ENCODE results near the gene FATE1.
"Not testable (repeated sequence)": the region's sequence is repeated elsewhere in the genome, so short reads cannot be mapped to it uniquely, and the experiment has no call there.

FATE1 gene

GRCh38 chrX:151715752-151716151 lies at the start of gene FATE1:
Gene FATE1, plus strand, starts transcription at chrX:151716035. Its CDS starts 85 bp downstream, at chrX:151716120.
- no peak for DNase-seq (ENCODE audit: low read depth in 2 of 2, low spot score in 1 of 2)

GRCh38 chrX:151675121-151675746 lies 40.6 kb upstream of the FATE1 start:
- DNase-seq (ENCODE audit: low read depth in 2 of 2, low spot score in 1 of 2), result no peak

- no peak for DNase-seq (ENCODE audit: low read depth in 2 of 2, low spot score in 1 of 2)
Observed at GRCh38 chrX:151676196-151676595, 39.6 kb upstream of the FATE1 start.

- no peak for DNase-seq (ENCODE audit: low read depth in 2 of 2, low spot score in 1 of 2)
Observed at GRCh38 chrX:151679798-151680402, 35.9 kb upstream of the FATE1 start.

- DNase-seq (ENCODE audit: low read depth in 2 of 2, low spot score in 1 of 2), result peak; percentile 7 to 12
Observed at GRCh38 chrX:151680805-151681204, 35.0 kb upstream of the FATE1 start.

GRCh38 chrX:151687635-151688034 lies 28.2 kb upstream of the FATE1 start:
- no peak for DNase-seq (ENCODE audit: low read depth in 2 of 2, low spot score in 1 of 2)

- no peak for DNase-seq (ENCODE audit: low read depth in 2 of 2, low spot score in 1 of 2)
Observed at GRCh38 chrX:151688695-151689094, 27.1 kb upstream of the FATE1 start.

GRCh38 chrX:151692825-151693224 lies 23.0 kb upstream of the FATE1 start:
- DNase-seq (ENCODE audit: low read depth in 2 of 2, low spot score in 1 of 2), result no peak

- no peak for DNase-seq (ENCODE audit: low read depth in 2 of 2, low spot score in 1 of 2)
Observed at GRCh38 chrX:151694121-151694520, 21.7 kb upstream of the FATE1 start.

- DNase-seq (ENCODE audit: low read depth in 2 of 2, low spot score in 1 of 2), result no peak
Observed at GRCh38 chrX:151694661-151695582, 20.9 kb upstream of the FATE1 start, which contains the start of gene PRRG3. Gene PRRG3, plus strand, starts transcription at chrX:151695458. Its CDS starts 3,357 bp downstream, at chrX:151698815.

GRCh38 chrX:151695583-151696340 lies 20.1 kb upstream of the FATE1 start:
- DNase-seq (ENCODE audit: low read depth in 2 of 2, low spot score in 1 of 2), result no peak

- DNase-seq (ENCODE audit: low read depth in 2 of 2, low spot score in 1 of 2), result not testable (repeated sequence)
Observed at GRCh38 chrX:151697082-151697481, 18.8 kb upstream of the FATE1 start.

GRCh38 chrX:151697522-151697921 lies 18.3 kb upstream of the FATE1 start:
- DNase-seq (ENCODE audit: low read depth in 2 of 2, low spot score in 1 of 2), result no peak

GRCh38 chrX:151698485-151698884 lies 17.4 kb upstream of the FATE1 start:
- no peak for DNase-seq (ENCODE audit: low read depth in 2 of 2, low spot score in 1 of 2)

- DNase-seq (ENCODE audit: low read depth in 2 of 2, low spot score in 1 of 2), result no peak
Observed at GRCh38 chrX:151699746-151700145, 16.1 kb upstream of the FATE1 start.

- no peak for DNase-seq (ENCODE audit: low read depth in 2 of 2, low spot score in 1 of 2)
Observed at GRCh38 chrX:151700581-151700980, 15.3 kb upstream of the FATE1 start.

- DNase-seq (ENCODE audit: low read depth in 2 of 2, low spot score in 1 of 2), result no peak
Observed at GRCh38 chrX:151701071-151701470, 14.8 kb upstream of the FATE1 start.

- DNase-seq (ENCODE audit: low read depth in 2 of 2, low spot score in 1 of 2), result no peak
Observed at GRCh38 chrX:151701531-151701930, 14.3 kb upstream of the FATE1 start.

GRCh38 chrX:151702026-151702714 lies 13.7 kb upstream of the FATE1 start:
- no peak for DNase-seq (ENCODE audit: low read depth in 2 of 2, low spot score in 1 of 2)

GRCh38 chrX:151702741-151703340 lies 13.0 kb upstream of the FATE1 start:
- no peak for DNase-seq (ENCODE audit: low read depth in 2 of 2, low spot score in 1 of 2)
